ENCODE data around the gene PXYLP1. TPM values are rescaled to one million over a fixed set of nuclear protein-coding genes. Genes with fewer than 3 reads are reported as not detected.

Gene PXYLP1
- total and polyA plus RNA-seq, 10 of the 15 experiments (the other 5 are each of a cell fraction or from before 2014, with no cell fraction given), result 0.06 to 1.7 (median 0.35) TPM

GRCh38 chr3:141303481-141304223 is 72.0 kb downstream of the PXYLP1 start:
- RAD21 ChIA-PET (ENCODE audit: unreplicated experiment), result interaction anchor here (0.8 to 11.1 kb wide), 16 partner anchors 8 to 257 kb away, joined by 3 to 164 read pairs (median 5); partner anchors contain the start of gene PXYLP1
- intact Hi-C loops (cut with micrococcal nuclease; ENCODE audit: unreplicated experiment), result loop anchor here (1.0 to 2.0 kb wide), 4 partner anchors 57 to 257 kb away; partner anchors contain the start of gene PXYLP1
- Histone ChIP-seq H3K27me3 (replicated peaks in 1 of 2; ENCODE audit: control insufficient read depth in 2 of 2, insufficient read depth in 2 of 2, low read length in 1 of 2) (no peaks in the 10 kb centered on the region), H3K4me2 (ENCODE audit: control insufficient read depth, insufficient read depth) (peak overlapping the region; percentile 36), H3K9ac (ENCODE audit: control insufficient read depth, insufficient read depth, low read length) (no peak overlapping the region), H3K9me3 (replicated peaks; ENCODE audit: control insufficient read depth, insufficient read depth, low read length) (no peaks in the 10 kb centered on the region), H3K4me1 (ENCODE audit: control insufficient read depth, insufficient read depth, low read length) (peaks cover 8% of the 10 kb centered on the region), H3K4me3 (no peak overlapping the region), H4K20me1 (ENCODE audit: control insufficient read depth, insufficient read depth) (no peaks in the 10 kb centered on the region), H2AFZ (ENCODE audit: control insufficient read depth, low read depth, low read length) (peak overlapping the region; percentile 39), H3K27ac (ENCODE audit: control insufficient read depth, insufficient read depth) (no peak overlapping the region), H3K79me2 (ENCODE audit: control insufficient read depth, insufficient read depth, low read length) (no peaks in the 10 kb centered on the region), H3K36me3 (ENCODE audit: control insufficient read depth in 2 of 2, insufficient read depth in 2 of 2, low read length in 1 of 2) (no peaks in the 10 kb centered on the region)
- in situ Hi-C loops (cut with MboI), result loop anchor here (10.0 kb wide), 1 partner anchor 341 kb away; no protein-coding TSS in a partner anchor
- POLR2A ChIA-PET, result interaction anchor here (1.2 to 2.4 kb wide), 4 partner anchors 9 to 151 kb away, joined by 3 to 8 read pairs (median 4); no protein-coding TSS in a partner anchor
- peak; percentile 89 for FAIRE-seq
- SMC1A ChIA-PET (ENCODE audit: uncharacterized antibody, unreplicated experiment), result interaction anchor here (0.7 to 17.9 kb wide), 16 partner anchors 8 to 257 kb away, joined by 3 to 405 read pairs (median 6); no protein-coding TSS in a partner anchor
- WGBS (ENCODE audit: insufficient coverage, insufficient replicate concordance, low lambda C conversion rate, missing lambda C conversion rate), result 53% methylated on average over 13 of the region's 13 CpGs
- CTCF ChIA-PET, result interaction anchor here (0.5 to 20.6 kb wide), 34 partner anchors 9 to 541 kb away, joined by 3 to 642 read pairs (median 4); partner anchors contain the start of gene PXYLP1
- peak; percentile 64 for DNase-seq (ENCODE audit: low read depth, low spot score)
- peak; percentile 93 for ATAC-seq
- BruUV-seq (replicated peaks), result no TSS peak
- TF ChIP-seq RB1 (IDR thresholded peaks at IDR 0.05; ENCODE audit: borderline replicate concordance), result no peak
- no peak for TF ChIP-seq IRF4 (IDR thresholded peaks at IDR 0.05; ENCODE audit: low read depth, low read length)
- TF ChIP-seq GATAD2B (conservative IDR thresholded peaks at IDR 0.05; ENCODE audit: low read depth), result 0 out of 2 replicates have a peak, but pooled peaks have one; percentile 27
- no peak for TF ChIP-seq BCL11A (IDR thresholded peaks at IDR 0.05; ENCODE audit: low read depth, low read length)
- no peak for TF ChIP-seq HCFC1 (IDR thresholded peaks at IDR 0.05; ENCODE audit: low read length)
- 0 out of 2 replicates have a peak, but pooled peaks have one; percentile 7 for TF ChIP-seq RUNX3 (IDR thresholded peaks at IDR 0.05; ENCODE audit: low read length)
- TF ChIP-seq EGR1 (IDR thresholded peaks at IDR 0.05; ENCODE audit: borderline replicate concordance in 1 of 2, low read depth in 2 of 2, low read length in 2 of 2), result no peak
- no peak for TF ChIP-seq SIN3A (IDR thresholded peaks at IDR 0.05; ENCODE audit: low read depth, low read length)
- TF ChIP-seq PBX3 (IDR thresholded peaks at IDR 0.05; ENCODE audit: insufficient replicate concordance, low read depth, low read length), result no peak
- TF ChIP-seq NR2C1 (IDR thresholded peaks at IDR 0.05), result no peak
- 0 out of 2 replicates have a peak, but pooled peaks have one; percentile 12 for TF ChIP-seq TCF12 (IDR thresholded peaks at IDR 0.05; ENCODE audit: low read depth, low read length)
- TF ChIP-seq IRF3 (IDR thresholded peaks at IDR 0.05), result no peak
- TF ChIP-seq TCF3 (IDR thresholded peaks at IDR 0.05; ENCODE audit: borderline replicate concordance, insufficient read depth, low read depth, low read length), result no peak
- no peak for TF ChIP-seq PKNOX1 (IDR thresholded peaks at IDR 0.05)
- no peak for TF ChIP-seq NR2C2 (IDR thresholded peaks at IDR 0.05; ENCODE audit: borderline replicate concordance, control insufficient read depth, insufficient read length, low read depth)
- peak; percentile 86 for TF ChIP-seq SMC3 (IDR thresholded peaks at IDR 0.05; ENCODE audit: borderline replicate concordance, low read length)
- no peak for TF ChIP-seq MTA2 (IDR thresholded peaks at IDR 0.05; ENCODE audit: low read depth)
- no peak for TF ChIP-seq ASH2L (IDR thresholded peaks at IDR 0.05; ENCODE audit: borderline replicate concordance, low read depth)
- TF ChIP-seq EZH2 (IDR thresholded peaks at IDR 0.05; ENCODE audit: borderline replicate concordance, control insufficient read depth, low read depth, low read length), result no peak
- peak; percentile 45 for TF ChIP-seq IKZF1 (conservative IDR thresholded peaks at IDR 0.05)

All from GM12878 (cell line).